Hepatocyte (in vitro differentiated cells): ENCODE measurements around the gene ZNF496. TPM values are rescaled to one million over a fixed set of nuclear protein-coding genes. Genes with fewer than 3 reads are reported as not detected.
"Not testable (repeated sequence)": the region's sequence is repeated elsewhere in the genome, so short reads cannot be mapped to it uniquely, and the experiment has no call there.

Source experiments
- DNase-seq: peaks from one replicate; pipeline ENCODE4 v3.0.0-alpha.2; 2016; ENCODE audit warnings: low spot score
- H2AFZ ChIP-seq: fragments of 200-600 bp; sonication (generic); 2 replicates; pipeline ENCODE4 v1.6.0; 2016; ENCODE audit warnings: antibody characterized with exemption, mild to moderate bottlenecking
- H3K27ac ChIP-seq: fragments of 200-600 bp; sonication (generic); 2 replicates; pipeline ENCODE4 v1.5.1; 2016; ENCODE audit warnings: mild to moderate bottlenecking
- H3K27me3 ChIP-seq: fragments of 200-600 bp; sonication (generic); 2 replicates; pipeline ENCODE4 v1.6.1; 2016
- H3K36me3 ChIP-seq: fragments of 200-600 bp; sonication (generic); replicated peaks from 2 replicates; pipeline ENCODE4 v1.5.1; 2016; ENCODE audit warnings: low read depth; ENCODE audit not compliant: insufficient read depth
- H3K4me1 ChIP-seq: fragments of 200-600 bp; sonication (generic); 2 replicates; pipeline ENCODE4 v1.5.1; 2016; ENCODE audit warnings: mild to moderate bottlenecking, moderate library complexity; ENCODE audit not compliant: insufficient read depth
- H3K4me2 ChIP-seq: fragments of 200-600 bp; sonication (generic); 2 replicates; pipeline ENCODE4 v1.6.0; 2016
- H3K4me3 ChIP-seq: fragments of 200-600 bp; sonication (generic); 2 replicates; pipeline ENCODE4 v1.5.1; 2016; ENCODE audit warnings: mild to moderate bottlenecking
- H3K79me2 ChIP-seq: fragments of 200-600 bp; sonication (generic); 2 replicates; pipeline ENCODE4 v1.6.0; 2017; ENCODE audit warnings: mild to moderate bottlenecking
- H3K9me2 ChIP-seq: fragments of 200-600 bp; sonication (generic); replicated peaks from 2 replicates; pipeline ENCODE4 v1.6.0; 2017; ENCODE audit warnings: mild to moderate bottlenecking; ENCODE audit not compliant: insufficient read depth
- H3K9me3 ChIP-seq: fragments of 200-600 bp; sonication (generic); 2 replicates; pipeline ENCODE4 v1.5.1; 2016; ENCODE audit warnings: low read depth, mild to moderate bottlenecking
- H4K20me1 ChIP-seq: fragments of 200-600 bp; sonication (generic); 2 replicates; pipeline ENCODE4 v1.6.0; 2016; ENCODE audit warnings: mild to moderate bottlenecking; ENCODE audit not compliant: insufficient read depth, poor library complexity, severe bottlenecking
- CTCF ChIP-seq: fragments of 200-600 bp; sonication (generic); IDR thresholded peaks from 2 replicates; pipeline ENCODE4 v1.5.1; 2016; ENCODE audit warnings: antibody characterized with exemption, mild to moderate bottlenecking; ENCODE audit not compliant: poor library complexity
- EZH2 ChIP-seq: fragments of 200-600 bp; sonication (generic); IDR thresholded peaks from 2 replicates; pipeline ENCODE4 v1.6.1; 2016; ENCODE audit warnings: antibody characterized with exemption, mild to moderate bottlenecking, borderline replicate concordance
- EZH2phosphoT487 ChIP-seq: fragments of 200-600 bp; sonication (generic); IDR thresholded peaks from one replicate; pipeline ENCODE4 v1.6.1; 2018; ENCODE audit warnings: antibody characterized with exemption, mild to moderate bottlenecking, low read depth, moderate library complexity; ENCODE audit not compliant: unreplicated experiment, severe bottlenecking
- WGBS: methylation state at CpG from one replicate; pipeline ENCODE4 v1.1.6; 2016; ENCODE audit warnings: low lambda C conversion rate; ENCODE audit errors: missing lambda C conversion rate; 5-methylcytosine and 5-hydroxymethylcytosine counted together
- polyA plus RNA-seq: library from polyadenylated mRNA; unstranded; fragments of >200 nt; fragmentation: Nextera tagmentation; extraction: Ambion mirVana; gene quantifications from 2 replicates; pipeline ENCODE4 v1.2.1, GENCODE V29; 2016
- total RNA-seq: library from RNA; depleted of rRNA; stranded (reverse); fragments of >200 nt; gene quantifications from 2 replicates; pipeline ENCODE4 v1.2.3, GENCODE V29; 2014

ZNF496 gene
- total and polyA plus RNA-seq, 2 experiments from 2014 or later: 10.5 to 16.5 TPM

DNA sequence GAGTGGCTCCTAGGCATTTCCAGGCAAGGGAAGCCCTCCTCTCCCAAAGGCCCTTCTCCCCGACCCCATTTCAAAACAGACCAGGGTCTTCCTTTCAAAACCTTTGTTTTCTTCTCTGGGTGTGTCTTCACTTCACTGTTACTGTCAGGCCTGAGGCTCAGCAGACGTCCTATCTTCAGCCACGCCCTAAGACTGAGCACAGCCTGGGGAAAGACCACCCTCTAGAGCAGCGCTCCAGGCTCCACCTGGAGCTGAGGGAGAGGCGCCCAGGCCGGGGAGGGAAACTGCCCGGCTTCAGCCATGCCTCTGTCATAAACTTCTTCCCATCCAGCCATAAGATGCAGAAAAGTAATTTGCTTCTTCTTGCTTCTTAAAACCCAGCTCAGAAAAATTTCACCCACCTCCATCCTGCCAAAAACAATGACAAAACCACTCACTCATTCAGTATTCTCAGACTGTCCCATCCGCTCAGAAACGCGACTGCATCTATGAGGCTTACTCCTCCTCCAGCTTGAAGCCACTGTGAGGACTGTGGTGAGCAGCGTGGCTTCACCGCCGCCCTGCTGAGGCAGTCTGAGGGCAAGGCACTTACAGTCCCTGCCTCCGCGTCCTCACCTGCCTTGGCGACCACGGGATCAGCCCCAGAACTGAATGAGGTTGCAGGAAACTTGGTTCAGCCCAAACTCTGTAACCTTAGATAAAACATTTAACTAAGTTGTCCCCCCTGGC, 39.7 kb downstream of the ZNF496 start:
- 68% methylated on average over 17 of the region's 17 CpGs for WGBS
- no peaks in the 10 kb centered on the region for H3K36me3 ChIP-seq
- no peak overlapping the region for H3K27ac ChIP-seq
- no peak overlapping the region for H3K4me2 ChIP-seq
- no peaks in the 10 kb centered on the region for H3K9me2 ChIP-seq
- H3K79me2 ChIP-seq: no peaks in the 10 kb centered on the region
- no peak overlapping the region for H2AFZ ChIP-seq
- DNase-seq: no peak
- H3K27me3 ChIP-seq: no peaks in the 10 kb centered on the region
- H3K4me1 ChIP-seq: no peaks in the 10 kb centered on the region
- no peaks in the 10 kb centered on the region for H3K9me3 ChIP-seq
- no peak overlapping the region for H3K4me3 ChIP-seq
- no peaks in the 10 kb centered on the region for H4K20me1 ChIP-seq
- TF ChIP-seq EZH2phosphoT487 (no peak), CTCF (no peak), EZH2 (no peak)

GRCh38 chr1:247291161-247291560, 40.5 kb downstream of the ZNF496 start:
- H3K4me2 ChIP-seq: no peak overlapping the region
- H2AFZ ChIP-seq: no peak overlapping the region
- H3K27me3 ChIP-seq: no peaks in the 10 kb centered on the region

GRCh38 chr1:247290576-247290975, 41.1 kb downstream of the ZNF496 start:
- Histone ChIP-seq H3K9me2 (no peaks in the 10 kb centered on the region), H3K9me3 (no peaks in the 10 kb centered on the region), H3K4me3 (no peak overlapping the region), H4K20me1 (no peaks in the 10 kb centered on the region), H3K4me1 (no peaks in the 10 kb centered on the region), H3K4me2 (no peak overlapping the region), H3K27me3 (no peaks in the 10 kb centered on the region), H2AFZ (no peak overlapping the region), H3K36me3 (no peaks in the 10 kb centered on the region), H3K79me2 (no peaks in the 10 kb centered on the region), H3K27ac (no peak overlapping the region)
- no peak for TF ChIP-seq EZH2phosphoT487
- no peak for TF ChIP-seq EZH2
- TF ChIP-seq CTCF: no peak
- WGBS: 97% methylated on average over 19 of the region's 20 CpGs
- no peak for DNase-seq

More at GRCh38 chr1:247291161-247291560, 40.5 kb downstream of the ZNF496 start:
- TF ChIP-seq EZH2phosphoT487: no peak
- no peak for TF ChIP-seq EZH2
- no peak for TF ChIP-seq CTCF
- Histone ChIP-seq H3K9me2 (no peaks in the 10 kb centered on the region), H3K9me3 (no peaks in the 10 kb centered on the region), H3K79me2 (no peaks in the 10 kb centered on the region), H4K20me1 (no peaks in the 10 kb centered on the region), H3K4me3 (no peak overlapping the region), H3K27ac (no peak overlapping the region), H3K36me3 (no peaks in the 10 kb centered on the region), H3K4me1 (no peaks in the 10 kb centered on the region)
- DNase-seq: no peak
- WGBS: 94% methylated on average over 9 of the region's 9 CpGs

GRCh38 chr1:247289274-247289892, 42.3 kb downstream of the ZNF496 start:
- H3K4me1 ChIP-seq, H3K4me3 ChIP-seq, H3K36me3 ChIP-seq, H2AFZ ChIP-seq, H3K79me2 ChIP-seq, H3K4me2 ChIP-seq, H4K20me1 ChIP-seq, DNase-seq, H3K9me2 ChIP-seq, H3K27ac ChIP-seq, H3K9me3 ChIP-seq, H3K27me3 ChIP-seq: not testable (repeated sequence)
- WGBS: 96% methylated on average over 19 of the region's 19 CpGs
